ENCODE results near the gene LRRC32. TPM values are rescaled to one million over a fixed set of nuclear protein-coding genes. Genes with fewer than 3 reads are reported as not detected.

The LRRC32 gene
- total and polyA plus RNA-seq, 2 of the 4 experiments (the other 2 are of a cell fraction) = 5.2 to 13.7 TPM

DNA sequence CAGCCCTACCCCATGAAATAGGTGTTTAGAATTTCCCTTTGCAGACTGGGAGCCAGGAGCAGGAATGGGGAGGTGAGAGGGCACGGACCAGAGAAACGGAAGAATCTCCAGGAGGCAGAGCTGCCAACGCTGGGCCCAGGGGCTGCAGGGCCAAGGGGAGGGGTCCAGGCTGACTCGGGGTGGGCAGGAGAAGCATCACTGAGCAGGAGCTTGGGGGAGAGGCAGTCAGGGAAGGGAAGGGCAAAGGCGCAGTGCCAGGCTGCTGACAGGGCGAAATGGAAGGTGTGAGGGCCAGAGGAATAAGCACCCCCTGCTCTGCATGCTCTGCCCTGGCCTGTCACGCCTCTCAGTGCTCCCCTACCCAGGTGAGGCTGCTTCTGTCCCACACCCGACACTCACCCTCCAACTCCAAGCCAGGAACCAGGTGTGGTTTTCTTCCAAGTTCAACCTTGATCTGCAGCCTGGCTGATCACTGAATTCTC lies 14.5 kb downstream of the LRRC32 start:
- DNase-seq = no peak
- intact Hi-C loops (cut with micrococcal nuclease) = no loop called here
- no peak overlapping the region for H3K4me3 ChIP-seq (ENCODE audit: insufficient read depth, low read depth, low read length)
- no peak overlapping the region for H3K56ac ChIP-seq (ENCODE audit: extremely low read depth, insufficient read depth, low read length)
- dilution Hi-C loops (cut with HindIII; ENCODE audit: low sequenced_read_pairs, unreplicated experiment) = no loop called here
- no peak overlapping the region for H2AFZ ChIP-seq (replicated peaks; ENCODE audit: low read length, poor library complexity)
- H2BK120ac ChIP-seq (ENCODE audit: low read depth, low read length) = peak overlapping the region; percentile 98
- peak overlapping the region; percentile 70; the same call in 1 of the 2 replicates for H3K14ac ChIP-seq (replicated peaks; ENCODE audit: low read depth, low read length)
- H3K79me1 ChIP-seq (ENCODE audit: low read depth in 1 of 2, low read length in 2 of 2) = no peaks in the 10 kb centered on the region
- BruUV-seq (replicated peaks) = no TSS peak
- H3K4me1 ChIP-seq (ENCODE audit: control insufficient read depth, insufficient read depth, low read length) = peaks cover 36% of the 10 kb centered on the region
- no peaks in the 10 kb centered on the region for H3K27me3 ChIP-seq (ENCODE audit: control insufficient read depth, insufficient read depth, low read length)
- in situ Hi-C loops (cut with MboI; ENCODE audit: low sequenced_read_pairs) = no loop called here
- H3K9me1 ChIP-seq (ENCODE audit: insufficient read depth, low read length) = peaks cover 28% of the 10 kb centered on the region
- no peak for ATAC-seq (ENCODE audit: low read depth)
- H2BK5ac ChIP-seq (ENCODE audit: low read depth, low read length, poor library complexity, severe bottlenecking) = no peak overlapping the region
- ChIA-PET CTCF (no interaction called here), POLR2A (ENCODE audit: unreplicated experiment) (no interaction called here)
- H3K4ac ChIP-seq (ENCODE audit: low read depth, low read length) = peak overlapping the region; percentile 42
- H3K36me3 ChIP-seq (ENCODE audit: control insufficient read depth, insufficient read depth, low read length) = peaks cover 9% of the 10 kb centered on the region; the same call in 1 of the 2 replicates
- no peaks in the 10 kb centered on the region for H3K9me3 ChIP-seq (ENCODE audit: control insufficient read depth, insufficient read depth, low read length)
- peak overlapping the region; percentile 96; the same call in 1 of the 2 replicates for H2BK20ac ChIP-seq (ENCODE audit: low read depth, low read length)
- peak overlapping the region; percentile 96 for H2AK5ac ChIP-seq (ENCODE audit: low read depth, low read length)
- H2AK9ac ChIP-seq (replicated peaks; ENCODE audit: low read depth, low read length, poor library complexity) = no peak overlapping the region
- H4K91ac ChIP-seq (ENCODE audit: insufficient read depth, low read depth, low read length) = peak overlapping the region; percentile 13; the same call in 1 of the 2 replicates
- no peak overlapping the region; the same call in 1 of the 2 replicates for H4K5ac ChIP-seq (ENCODE audit: low read depth, low read length)
- peak overlapping the region; percentile 13; the same call in 1 of the 2 replicates for H3K18ac ChIP-seq (ENCODE audit: low read depth, low read length)
- peak overlapping the region in 1 of 2 experiments; percentile 22; a peak in 1 of 4 replicates for H4K8ac ChIP-seq (ENCODE audit: low read depth in 2 of 2, low read length in 2 of 2)
- no peak overlapping the region for H3K9ac ChIP-seq (ENCODE audit: low read depth, low read length)
- H3K23ac ChIP-seq (ENCODE audit: low read depth, low read length) = no peak overlapping the region
- 80% methylated on average over 1 of the region's 8 CpGs; no CpG with 5 or more reads in 1 of the 2 experiments for WGBS, 2 experiments (ENCODE audit: extremely low coverage in 2 of 2, insufficient read length in 1 of 2)
- no peak overlapping the region for H3K4me2 ChIP-seq (ENCODE audit: low read depth, low read length)
- H3K27ac ChIP-seq (ENCODE audit: insufficient read depth, low read length) = no peak overlapping the region
- peak overlapping the region; percentile 54; the same call in 1 of the 3 replicates for H2BK15ac ChIP-seq (ENCODE audit: low read depth, low read length)
- H4K20me1 ChIP-seq (ENCODE audit: insufficient read depth, low read length) = no peaks in the 10 kb centered on the region
- TF ChIP-seq USF2 (IDR thresholded peaks at IDR 0.05; ENCODE audit: low read depth, low read length) (no peak), RFX5 (IDR thresholded peaks at IDR 0.05; ENCODE audit: low read depth, low read length) (no peak), NFE2L2 (IDR thresholded peaks at IDR 0.05; ENCODE audit: low read depth, low read length) (no peak), RAD21 (IDR thresholded peaks at IDR 0.05; ENCODE audit: low read length) (no peak), ELK1 (IDR thresholded peaks at IDR 0.05; ENCODE audit: borderline replicate concordance, low read depth, low read length) (no peak), RCOR1 (IDR thresholded peaks at IDR 0.05; ENCODE audit: insufficient replicate concordance, low read length) (no peak), MAZ (IDR thresholded peaks at IDR 0.05; ENCODE audit: borderline replicate concordance, low read depth, low read length) (no peak), MAFK (IDR thresholded peaks at IDR 0.05; ENCODE audit: low read depth, low read length) (no peak), SMC3 (IDR thresholded peaks at IDR 0.05; ENCODE audit: low read depth, low read length) (no peak), CHD1 (IDR thresholded peaks at IDR 0.05; ENCODE audit: low read depth, low read length) (no peak), CEBPB (IDR thresholded peaks at IDR 0.05; ENCODE audit: low read depth, low read length) (no peak), MXI1 (IDR thresholded peaks at IDR 0.05; ENCODE audit: borderline replicate concordance, low read depth, low read length) (no peak), BHLHE40 (IDR thresholded peaks at IDR 0.05; ENCODE audit: low read depth, low read length) (no peak), FOS (IDR thresholded peaks at IDR 0.05; ENCODE audit: low read depth, low read length) (no peak), POLR2A (IDR thresholded peaks at IDR 0.05; ENCODE audit: low read depth, low read length) (no peak), CTCF (conservative IDR thresholded peaks at IDR 0.05; ENCODE audit: low read depth, low read length) (no peak)

Measured in IMR-90 (cell line).